Measurements from ENCODE around the gene HLA-G. TPM values are rescaled to one million over a fixed set of nuclear protein-coding genes. Genes with fewer than 3 reads are reported as not detected.

HLA-G gene
- total and polyA plus RNA-seq, 9 of the 15 experiments (the other 6 are each of a cell fraction or from before 2014, with no cell fraction given) = 0.13 TPM; not detected in 8

GRCh38 chr6:29813066-29813465 is 14.6 kb upstream of the HLA-G start (continued):
- no peak for TF ChIP-seq CSDE1 (IDR thresholded peaks at IDR 0.05)
- TF ChIP-seq MIER1 (IDR thresholded peaks at IDR 0.05; ENCODE audit: low read depth) = no peak
- no peak for TF ChIP-seq FOXP4 (CRISPR knock-in tag; IDR thresholded peaks at IDR 0.05; ENCODE audit: borderline replicate concordance)
- TF ChIP-seq KDM5B (IDR thresholded peaks at IDR 0.05; ENCODE audit: insufficient replicate concordance, low read depth, low read length) = no peak
- no peak for TF ChIP-seq ZFP36 (IDR thresholded peaks at IDR 0.05; ENCODE audit: low read depth, low read length, partially characterized antibody)
- no peak for TF ChIP-seq CXXC5 (CRISPR knock-in tag; IDR thresholded peaks at IDR 0.05)
- TF ChIP-seq PRPF4 (IDR thresholded peaks at IDR 0.05; ENCODE audit: insufficient read depth, low read depth, low read length, poor library complexity, severe bottlenecking) = no peak
- no peak for TF ChIP-seq ATF4 (CRISPR knock-in tag; IDR thresholded peaks at IDR 0.05)
- TF ChIP-seq GTF3C2 (IDR thresholded peaks at IDR 0.05; ENCODE audit: borderline replicate concordance, extremely low read depth, insufficient read length) = no peak
- TF ChIP-seq SMARCA5 (IDR thresholded peaks at IDR 0.05) = no peak
- no peak for TF ChIP-seq NCOA4 (IDR thresholded peaks at IDR 0.05; ENCODE audit: partially characterized antibody)
- no peak for TF ChIP-seq BRD4 (IDR thresholded peaks at IDR 0.05)
